GM19025 (cell line): ENCODE results near the gene SLC2A9.

Experiments used
- ATAC-seq: cut with Tn5 transposase; IDR thresholded peaks from one replicate; pipeline ENCODE4 v1.9.1; 2021; ENCODE audit warnings: mild to moderate bottlenecking, low read depth, moderate library complexity; ENCODE audit not compliant: unreplicated experiment

SLC2A9 gene

DNA sequence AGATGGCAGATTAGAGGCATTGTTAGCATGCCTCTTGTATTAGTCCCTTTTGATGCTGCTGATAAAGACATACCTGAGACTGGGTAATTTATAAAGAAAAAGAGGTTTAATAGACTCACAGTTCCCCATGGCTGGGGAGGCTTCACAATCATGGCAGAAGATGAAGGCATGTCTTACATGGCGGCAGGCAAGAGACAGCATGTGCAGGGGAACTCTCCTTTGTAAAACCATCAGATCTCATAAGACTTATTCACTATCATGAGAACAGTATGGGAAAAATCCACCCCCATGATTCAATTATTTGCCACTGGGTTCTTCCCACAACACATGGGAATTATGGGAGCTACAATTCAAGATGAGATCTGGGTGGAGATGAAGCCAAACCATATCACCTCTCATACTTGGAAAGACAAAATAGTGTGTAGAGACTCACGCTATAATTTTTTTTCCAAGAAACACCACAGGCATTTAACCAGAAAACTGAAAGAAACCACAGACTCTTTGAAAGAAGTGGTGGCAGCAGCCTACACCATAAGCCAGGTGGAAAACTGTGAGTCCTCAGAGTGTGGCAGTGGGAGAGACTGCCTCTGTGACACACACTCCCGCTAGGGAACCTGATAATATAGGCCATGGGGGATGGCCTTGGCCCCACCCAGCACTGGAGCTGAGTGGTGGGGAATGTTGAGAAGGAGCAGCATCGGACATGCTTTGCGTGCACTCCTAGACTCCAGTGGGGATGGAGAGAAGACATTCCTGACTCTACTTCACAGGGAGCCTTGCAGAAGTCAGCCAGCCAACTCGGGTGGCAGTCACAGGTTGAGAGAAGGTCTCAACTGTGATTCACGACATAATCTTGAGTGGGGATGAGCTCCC, 51.5 kb downstream of the SLC2A9 start:
- ATAC-seq: no peak

DNA sequence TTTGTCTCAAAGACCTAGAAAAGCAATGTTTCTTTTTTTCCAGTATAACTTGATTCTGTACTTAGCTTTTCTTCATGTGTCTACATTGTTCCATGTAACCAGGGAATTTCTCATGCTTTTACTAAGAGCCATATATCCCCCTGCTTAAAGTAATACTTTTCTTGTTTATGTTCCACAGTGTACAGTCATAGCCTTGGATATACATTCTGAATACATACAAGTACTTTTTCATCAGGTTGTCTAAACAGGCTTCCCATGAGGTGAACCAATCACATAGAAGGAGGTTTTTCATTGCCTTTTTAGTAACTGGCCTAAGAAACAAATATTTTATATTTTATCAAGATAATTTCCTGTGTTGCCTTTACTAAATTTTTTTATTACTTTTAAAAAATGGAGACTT, 52.8 kb downstream of the SLC2A9 start:
- ATAC-seq: no peak

DNA sequence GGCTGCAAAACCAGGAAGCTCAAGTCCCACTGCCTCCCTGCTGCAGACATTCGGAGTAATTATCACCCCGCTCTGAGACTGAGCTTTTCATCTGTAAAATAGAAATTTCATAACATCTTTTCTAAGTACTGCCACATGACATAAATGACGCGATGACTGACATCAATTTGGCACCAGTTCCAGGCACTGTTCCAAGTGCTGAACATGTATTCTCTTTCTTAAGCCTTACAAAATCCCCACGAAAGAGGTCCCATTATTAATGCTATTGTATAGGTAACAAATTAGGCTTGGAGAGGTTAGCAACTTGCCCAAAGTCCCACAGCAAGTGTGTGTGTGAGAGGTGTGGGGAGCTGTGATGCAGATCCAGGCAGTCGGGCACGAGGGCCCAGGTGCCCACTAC, 56.4 kb downstream of the SLC2A9 start:
- ATAC-seq: no peak

GRCh38 chr4:9963328-9963727, 58.0 kb downstream of the SLC2A9 start:
- no peak for ATAC-seq

GRCh38 chr4:9962611-9963314, 58.5 kb downstream of the SLC2A9 start:
- ATAC-seq: no peak

GRCh38 chr4:9954468-9954867, 66.8 kb downstream of the SLC2A9 start:
- no peak for ATAC-seq

DNA sequence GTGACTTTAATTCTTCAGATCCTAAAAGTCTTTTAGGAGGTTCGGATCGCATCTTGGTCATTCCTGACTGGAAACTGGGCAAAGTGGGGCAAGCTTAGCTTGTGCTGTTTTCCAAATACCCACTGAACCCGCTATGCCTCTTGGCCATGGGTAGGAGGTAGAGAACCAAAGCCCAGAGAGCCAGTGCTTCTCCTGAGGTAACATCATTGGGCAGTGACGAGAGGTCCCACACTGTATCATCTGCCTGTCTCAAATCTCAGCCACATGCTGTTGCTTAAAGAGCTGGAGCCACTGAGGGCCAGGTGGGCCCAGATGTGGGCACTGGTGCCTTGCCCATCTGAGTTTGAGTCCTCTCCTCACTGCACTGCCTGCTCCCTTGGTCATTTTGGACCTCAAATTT, 68.2 kb downstream of the SLC2A9 start:
- no peak for ATAC-seq

DNA sequence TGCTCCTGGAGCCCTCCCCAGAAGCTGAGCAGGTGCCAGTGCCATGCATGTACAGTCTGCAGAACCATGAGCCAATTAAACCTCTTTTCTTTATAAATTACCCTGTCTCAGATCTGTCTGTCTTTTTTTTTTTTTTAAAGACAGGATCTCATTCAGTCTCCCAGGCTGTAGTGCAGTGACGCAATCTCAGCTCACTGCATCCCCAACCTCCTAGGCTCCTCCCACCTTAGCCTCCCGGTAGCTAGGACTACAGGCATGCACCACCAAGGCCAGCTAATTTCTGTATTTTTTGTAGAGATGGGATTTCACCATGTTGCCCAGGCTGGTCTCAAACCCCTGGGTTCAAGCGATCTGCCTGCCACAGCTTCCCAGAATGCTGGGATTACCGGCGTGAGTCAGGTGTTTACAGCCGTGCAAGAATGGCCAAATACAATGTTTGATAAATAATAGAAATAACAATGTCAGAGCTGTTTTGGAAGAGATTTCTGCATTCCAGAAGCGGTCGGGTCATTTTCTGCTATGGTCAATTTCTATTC, 68.8 kb downstream of the SLC2A9 start:
- ATAC-seq: no peak

- no peak for ATAC-seq
Observed at GRCh38 chr4:9949573-9949972, 71.7 kb downstream of the SLC2A9 start.

GRCh38 chr4:9947168-9948062, 73.9 kb downstream of the SLC2A9 start:
- no peak for ATAC-seq

DNA sequence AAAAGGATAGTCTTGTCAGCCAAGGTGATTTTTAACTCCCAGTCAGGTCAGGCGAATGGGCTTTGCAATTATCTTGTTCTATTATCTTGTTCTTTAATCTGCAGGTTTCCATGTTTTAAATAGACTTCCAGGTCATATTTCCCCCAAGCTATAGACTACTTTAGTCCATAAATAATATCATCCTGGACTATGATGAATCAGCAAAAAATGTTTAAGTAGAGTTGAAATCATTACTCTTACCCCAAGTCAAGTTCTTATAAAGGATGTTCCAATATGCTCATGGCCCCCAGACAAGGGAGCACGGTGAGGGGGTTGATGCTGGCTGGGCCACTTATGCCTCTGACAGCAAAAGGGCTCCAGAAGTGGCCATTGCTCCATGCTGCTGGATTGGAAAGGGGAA, 75.1 kb downstream of the SLC2A9 start:
- ATAC-seq: no peak

DNA sequence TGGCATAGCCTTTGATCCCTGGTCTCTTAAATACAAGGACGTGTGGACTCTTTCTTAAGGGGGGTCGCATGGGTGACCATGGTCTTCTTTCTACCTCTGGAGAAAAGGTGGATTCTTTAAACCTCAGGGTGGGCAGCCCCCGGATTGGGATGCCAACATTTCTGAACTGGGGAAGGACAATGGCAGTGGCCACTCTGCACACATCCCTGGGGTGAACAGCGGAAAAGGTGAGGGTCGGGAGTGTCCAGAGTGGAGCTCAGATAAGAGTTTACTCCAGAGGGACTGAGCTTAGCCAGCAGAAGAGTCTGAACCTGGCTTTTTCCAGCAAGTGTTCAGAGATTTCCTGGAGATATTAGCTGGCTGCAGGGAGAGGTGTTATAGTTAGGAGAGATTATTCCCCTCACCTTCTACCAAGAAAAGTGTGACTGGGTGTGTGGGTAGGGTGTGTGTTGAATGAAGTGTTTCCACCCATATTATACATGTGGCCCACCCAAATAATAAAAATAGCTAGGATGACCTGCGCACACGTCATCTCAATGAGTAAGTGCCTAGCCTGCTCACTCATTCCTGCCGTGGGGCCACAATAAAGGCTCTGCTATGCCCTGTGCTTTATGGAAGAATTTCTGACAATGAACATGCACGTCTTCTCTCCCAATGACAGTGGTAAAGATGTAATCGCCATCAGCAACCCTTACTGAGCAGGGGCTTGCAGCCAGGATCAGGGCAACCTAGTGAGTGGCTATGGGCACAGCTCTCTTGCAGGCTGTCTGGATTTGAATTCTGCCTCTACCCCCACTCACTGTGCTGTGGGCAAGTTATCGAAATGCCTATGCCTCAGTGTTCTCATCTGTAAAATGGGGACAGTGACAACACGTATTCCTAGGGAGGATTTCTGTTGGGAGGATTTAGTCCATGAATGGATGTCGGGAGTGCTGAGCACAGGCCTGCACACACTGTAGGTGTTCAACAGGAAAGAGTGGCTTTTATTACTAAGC, 76.6 kb downstream of the SLC2A9 start:
- ATAC-seq: no peak

DNA sequence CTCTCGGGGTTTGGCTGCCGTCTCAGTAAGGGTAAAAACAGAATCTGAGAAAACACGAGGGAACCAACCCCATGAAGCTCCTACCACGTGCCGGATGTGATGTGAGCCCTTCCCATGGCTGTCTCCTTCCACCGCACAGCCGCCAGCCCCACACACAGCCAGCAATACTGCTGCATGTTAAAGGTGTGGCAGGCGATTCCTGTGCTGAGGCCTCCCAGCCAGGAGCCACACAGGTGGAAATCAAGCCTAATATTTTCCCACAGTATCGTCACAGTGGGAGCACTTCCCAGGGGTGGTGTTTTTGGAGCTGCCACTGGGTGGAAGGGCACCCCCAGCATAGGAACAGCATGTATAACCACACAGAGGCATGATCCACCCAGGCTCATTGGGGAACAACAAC, 77.5 kb downstream of the SLC2A9 start:
- no peak for ATAC-seq

- ATAC-seq: no peak
Observed at GRCh38 chr4:9942921-9943600, 78.2 kb downstream of the SLC2A9 start.

DNA sequence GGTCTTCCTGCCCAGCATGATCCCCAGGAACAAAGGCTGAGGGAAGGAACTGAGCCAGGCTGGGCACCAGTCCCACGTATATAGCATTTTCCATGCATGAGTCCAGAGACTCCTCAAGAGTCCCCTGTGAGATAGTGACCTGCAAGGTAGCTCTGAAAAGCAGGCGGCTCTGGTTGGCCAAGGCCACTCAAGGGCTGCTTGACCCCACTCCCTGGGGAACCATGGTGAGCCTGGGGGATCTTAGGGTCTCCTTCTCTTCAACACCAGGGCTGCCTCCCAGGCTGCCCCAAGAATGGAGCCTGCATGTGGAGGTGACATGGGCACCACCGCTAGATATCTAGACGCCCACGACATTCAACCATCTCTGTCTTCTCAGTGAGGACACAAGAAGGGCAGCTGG, 79.2 kb downstream of the SLC2A9 start:
- no peak for ATAC-seq

- ATAC-seq: no peak
Observed at GRCh38 chr4:9940041-9940440, 81.3 kb downstream of the SLC2A9 start.

GRCh38 chr4:9938933-9939332, 82.4 kb downstream of the SLC2A9 start:
- no peak for ATAC-seq

- ATAC-seq: no peak
Observed at GRCh38 chr4:9937078-9937477, 84.2 kb downstream of the SLC2A9 start.

DNA sequence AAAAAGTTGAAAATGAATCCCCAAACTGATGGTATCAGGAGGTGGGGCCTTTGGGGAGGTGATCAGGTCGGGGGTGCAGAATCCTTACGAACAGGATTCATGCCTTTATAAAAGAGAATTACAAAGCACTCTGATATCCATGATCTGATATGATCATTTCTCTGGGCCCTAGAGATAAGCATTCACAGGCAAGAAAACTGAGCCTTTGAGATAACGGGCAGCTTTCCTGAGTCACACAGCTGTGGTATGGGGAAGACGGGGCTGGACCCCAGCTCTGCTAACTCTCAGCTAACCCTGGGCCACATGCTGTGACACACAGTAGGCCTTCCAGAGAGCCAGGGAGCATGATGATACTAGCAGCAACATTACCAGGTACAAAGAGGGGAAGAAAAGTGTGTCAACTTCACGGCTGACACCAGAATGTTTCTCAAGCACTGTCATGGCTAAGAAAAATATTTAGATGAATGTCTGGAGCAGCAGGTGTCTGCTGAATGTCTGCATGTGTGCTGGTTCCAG, 85.1 kb downstream of the SLC2A9 start:
- no peak for ATAC-seq
